Left lung (tissue), 10 donors: ENCODE results near the gene AHRR. TPM values are rescaled to one million over a fixed set of nuclear protein-coding genes. Genes with fewer than 3 reads are reported as not detected.
A peak's percentile ranks its signal among the peaks of the same experiment; 100 is the strongest.

ENCODE experiments used
- ATAC-seq: fragments of 200-7000 bp; cut with Tn5 transposase; one replicate; pipeline ENCODE4 v1.9.1; 2020; ENCODE audit warnings: moderate library complexity
- DNase-seq, 4 donors: peaks; one replicate each; pipeline ENCODE4 v3.0.0-alpha.2; 2013 to 2020
- H3K27ac ChIP-seq, 2 donors: fragments of 200-600 bp; sonication (generic) in 1 of 2; one replicate each; pipeline versions ENCODE4 v1.5.0 to v1.8.0; 2020 to 2021
- H3K27me3 ChIP-seq, 2 donors: fragments of 200-600 bp; sonication (generic) in 1 of 2; one replicate each; pipeline versions ENCODE4 v1.5.0 to v1.8.0; 2020 to 2021
- H3K36me3 ChIP-seq, 2 donors: fragments of 200-600 bp; sonication (generic) in 1 of 2; one replicate each; pipeline versions ENCODE4 v1.5.0 to v1.8.0; 2020 to 2021
- H3K4me1 ChIP-seq, 2 donors: fragments of 200-600 bp; one replicate each; pipeline ENCODE4 v1.8.0; 2021
- H3K4me3 ChIP-seq, 2 donors: fragments of 200-600 bp; sonication (generic) in 1 of 2; one replicate each; pipeline versions ENCODE4 v1.5.0 to v1.8.0; 2020 to 2021; ENCODE audit warnings: mild to moderate bottlenecking in 1 of 2
- H3K9me3 ChIP-seq, 2 donors: fragments of 200-600 bp; sonication (generic) in 1 of 2; one replicate each; pipeline versions ENCODE4 v1.5.0 to v1.8.0; 2020 to 2021
- intact Hi-C, 2 donors: fragments of 100-400 bp; cut with DNase I; formaldehyde crosslinking; loops; one replicate each; pipeline versions ENCODE4 v1.11.2 to v1.14.2; 2022
- polyA plus RNA-seq, 6 donors: library from polyadenylated mRNA; unstranded; fragments of 120-200 nt; gene quantifications; one replicate each; pipeline ENCODE4 v1.2.1, GENCODE V29; 2013; ENCODE audit not compliant: insufficient read length in 6 of 6
- total RNA-seq, 2 donors: library from RNA; stranded (reverse); fragmentation: NEBNext Ultra II Directional; extraction: Animal tissue kit (Norgen Biotek cat#: 25700); gene quantifications; one replicate each; pipeline ENCODE4 v1.2.1, GENCODE V29; 2021
- TF ChIP-seq, protein P1 (sequence below), 2 donors: fragments of 200-600 bp; sonication (generic) in 1 of 2; IDR thresholded peaks; one replicate each; pipeline versions ENCODE4 v1.5.0 to v1.8.0; 2021; ENCODE audit warnings: antibody characterized with exemption in 2 of 2
- donor health status: DM: no; HTN: yes; CAD: no.
- donor health status: DM: no; HTN: no; CAD: no.

The AHRR gene
- total and polyA plus RNA-seq, 8 donors: 0.32 to 8.4 (median 4.7) TPM

GRCh38 chr5:322281-322941 is 897 bp downstream of the AHRR start:
- H3K36me3 ChIP-seq: no peaks in the 10 kb centered on the region
- TF ChIP-seq, protein P1, sequence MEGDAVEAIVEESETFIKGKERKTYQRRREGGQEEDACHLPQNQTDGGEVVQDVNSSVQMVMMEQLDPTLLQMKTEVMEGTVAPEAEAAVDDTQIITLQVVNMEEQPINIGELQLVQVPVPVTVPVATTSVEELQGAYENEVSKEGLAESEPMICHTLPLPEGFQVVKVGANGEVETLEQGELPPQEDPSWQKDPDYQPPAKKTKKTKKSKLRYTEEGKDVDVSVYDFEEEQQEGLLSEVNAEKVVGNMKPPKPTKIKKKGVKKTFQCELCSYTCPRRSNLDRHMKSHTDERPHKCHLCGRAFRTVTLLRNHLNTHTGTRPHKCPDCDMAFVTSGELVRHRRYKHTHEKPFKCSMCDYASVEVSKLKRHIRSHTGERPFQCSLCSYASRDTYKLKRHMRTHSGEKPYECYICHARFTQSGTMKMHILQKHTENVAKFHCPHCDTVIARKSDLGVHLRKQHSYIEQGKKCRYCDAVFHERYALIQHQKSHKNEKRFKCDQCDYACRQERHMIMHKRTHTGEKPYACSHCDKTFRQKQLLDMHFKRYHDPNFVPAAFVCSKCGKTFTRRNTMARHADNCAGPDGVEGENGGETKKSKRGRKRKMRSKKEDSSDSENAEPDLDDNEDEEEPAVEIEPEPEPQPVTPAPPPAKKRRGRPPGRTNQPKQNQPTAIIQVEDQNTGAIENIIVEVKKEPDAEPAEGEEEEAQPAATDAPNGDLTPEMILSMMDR (IDR thresholded peaks at IDR 0.05): no peak
- H3K27me3 ChIP-seq: peaks cover 52 to 58% of the 10 kb centered on the region in 2 donors
- H3K4me3 ChIP-seq: peak overlapping the region in 1 of 2 donors; percentile 56
- DNase-seq (peak in 1 of 4 donors; percentile 78), ATAC-seq (no peak)
- intact Hi-C loops: no loop called here
- peak overlapping the region in 1 of 2 donors; percentile 55 for H3K27ac ChIP-seq
- no peaks in the 10 kb centered on the region for H3K9me3 ChIP-seq
- peaks cover 15 to 30% of the 10 kb centered on the region in 2 donors for H3K4me1 ChIP-seq

DNA sequence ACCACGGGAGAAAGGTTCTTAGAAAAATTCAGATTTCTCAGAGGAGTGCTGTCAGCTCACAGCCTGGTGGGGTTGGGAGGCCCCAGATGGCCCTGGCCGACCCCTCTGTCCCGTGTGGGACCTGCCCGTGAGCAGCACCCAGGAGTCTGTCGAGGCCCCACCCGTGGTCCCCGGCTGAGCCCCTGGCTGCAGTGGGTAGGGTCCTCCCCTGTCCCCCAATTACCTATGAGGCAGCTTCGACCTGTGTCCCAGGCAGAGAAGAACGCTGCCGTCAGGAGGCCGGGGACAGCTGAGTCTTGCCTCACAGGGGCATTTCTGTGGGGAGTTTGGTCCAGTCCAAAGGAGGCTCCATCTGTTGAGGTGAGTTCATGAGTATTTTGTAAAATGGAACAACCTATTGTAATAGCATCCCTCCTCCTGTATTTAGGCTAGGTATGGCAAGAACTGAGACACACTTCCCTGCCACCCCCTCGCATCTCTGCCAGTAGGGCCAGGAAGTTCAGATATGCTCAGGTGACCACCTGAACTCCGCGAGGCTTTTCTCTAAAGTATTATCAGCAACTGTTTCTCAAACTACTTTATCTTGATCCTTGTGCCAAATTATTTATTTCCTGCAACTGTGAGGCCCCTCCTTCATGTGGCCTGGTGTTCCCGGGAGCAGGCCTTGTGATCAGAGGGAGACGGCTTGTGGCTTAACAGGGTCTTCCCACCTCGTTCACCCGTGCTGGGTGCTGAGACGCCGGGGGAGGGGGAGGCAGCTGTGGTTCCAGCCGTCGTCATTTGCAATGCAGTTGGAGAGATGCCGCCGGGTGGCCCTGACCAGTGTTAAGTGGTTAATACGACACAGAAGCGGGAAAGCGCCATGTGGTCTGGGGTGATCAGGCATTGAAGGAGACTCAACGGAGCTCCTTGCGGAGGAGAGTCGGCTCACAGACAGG is 1.7 kb downstream of the AHRR start:
- Histone ChIP-seq H3K9me3 (no peaks in the 10 kb centered on the region), H3K36me3 (no peaks in the 10 kb centered on the region), H3K4me3 (peak overlapping the region in 1 of 2 donors; percentile 56), H3K27ac (peak overlapping the region in 1 of 2 donors; percentile 18), H3K4me1 (peaks cover 15 to 30% of the 10 kb centered on the region in 2 donors), H3K27me3 (peaks cover 52 to 58% of the 10 kb centered on the region in 2 donors)
- intact Hi-C loops: no loop called here
- no peak for ATAC-seq
- DNase-seq: peak in 1 of 4 donors; percentile 74
- TF ChIP-seq, protein P1 (IDR thresholded peaks at IDR 0.05): no peak

DNA sequence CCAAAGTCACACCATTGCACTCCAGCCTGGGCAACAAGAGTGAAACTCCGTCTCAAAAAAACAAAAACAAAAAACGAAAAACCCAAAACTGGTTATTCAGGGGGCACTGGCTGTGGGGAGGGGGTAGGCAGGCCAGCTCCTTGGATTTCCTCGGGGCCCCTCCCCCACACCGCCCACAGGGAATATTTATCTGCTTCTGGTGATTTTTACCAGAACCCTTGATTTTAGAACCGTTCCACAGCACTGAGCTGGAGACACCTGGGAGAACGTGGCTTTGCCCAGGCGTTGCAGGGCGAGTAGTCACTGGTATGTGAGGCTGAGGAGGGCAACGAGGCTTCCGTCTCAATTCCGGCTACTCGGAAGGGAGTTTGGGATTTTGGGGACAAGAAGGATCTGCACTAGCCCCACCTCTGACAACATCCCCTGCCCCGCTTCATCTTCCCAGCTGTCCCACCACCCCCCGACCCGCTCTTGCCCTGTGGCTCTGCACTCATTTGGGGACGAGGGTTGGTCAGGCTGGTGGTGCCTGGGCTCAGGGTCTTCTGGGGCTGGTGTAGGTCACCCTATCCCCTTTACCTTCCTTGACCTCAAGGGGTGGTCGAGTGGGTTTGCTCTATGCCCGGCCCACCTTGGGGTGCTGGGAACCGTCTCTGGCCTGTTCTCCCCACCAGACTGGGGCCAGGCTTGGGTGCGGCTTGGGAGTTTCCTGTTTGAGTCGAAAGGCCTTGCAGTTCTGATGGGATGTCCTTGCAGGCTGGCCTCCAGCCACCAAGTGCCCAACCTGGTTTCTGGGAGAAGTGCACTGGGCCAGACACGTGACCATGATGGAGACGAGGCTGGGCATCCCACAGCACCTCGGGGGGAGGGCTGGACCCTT is 3.5 kb downstream of the AHRR start:
- no peak overlapping the region for H3K4me3 ChIP-seq
- H3K9me3 ChIP-seq: no peaks in the 10 kb centered on the region
- H3K27me3 ChIP-seq: peaks cover 40 to 41% of the 10 kb centered on the region in 2 donors
- H3K36me3 ChIP-seq: no peaks in the 10 kb centered on the region
- intact Hi-C loops: no loop called here
- peaks cover 15 to 30% of the 10 kb centered on the region in 2 donors for H3K4me1 ChIP-seq
- DNase-seq (no peak), ATAC-seq (no peak)
- H3K27ac ChIP-seq: no peak overlapping the region
- TF ChIP-seq, protein P1 (IDR thresholded peaks at IDR 0.05): no peak

DNA sequence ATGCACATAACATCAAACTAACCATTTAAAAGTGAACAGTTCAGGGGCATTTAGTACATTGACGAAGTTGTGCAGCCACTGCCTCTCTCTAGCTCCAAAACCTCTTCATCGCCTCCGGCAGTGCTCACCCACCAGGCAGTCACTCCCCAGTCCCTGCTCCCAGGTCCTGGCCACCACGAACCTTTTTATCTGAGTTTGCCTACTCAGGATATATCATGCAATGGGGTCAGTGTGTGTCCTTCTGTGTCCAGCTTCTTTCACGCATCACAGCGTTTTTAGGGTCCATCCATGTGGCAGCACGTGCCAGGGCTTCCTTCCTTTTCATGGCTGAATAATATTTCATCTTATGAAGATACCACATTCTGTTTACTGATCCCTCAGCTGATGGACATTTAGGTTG is 4.6 kb downstream of the AHRR start:
- peaks cover 11 to 20% of the 10 kb centered on the region in 2 donors for H3K4me1 ChIP-seq
- intact Hi-C loops: no loop called here
- no peak for ATAC-seq

More for the DNA sequence above, 4.6 kb downstream of the AHRR start:
- TF ChIP-seq, protein P1 (IDR thresholded peaks at IDR 0.05): no peak
- no peak for DNase-seq
- H3K4me3 ChIP-seq: no peak overlapping the region
- H3K36me3 ChIP-seq: no peaks in the 10 kb centered on the region
- H3K27ac ChIP-seq: no peak overlapping the region
- peaks cover 29% of the 10 kb centered on the region in 2 donors for H3K27me3 ChIP-seq
- no peaks in the 10 kb centered on the region for H3K9me3 ChIP-seq
